Activated CD4-positive, alpha-beta memory T cell treated with anti-CD3 and anti-CD28 coated beads, Interleukin-2, amount 10 ng/mL, durations not matched to agents 7 days and 5 days (primary cell): ENCODE measurements around the gene TMEM220. TPM values are rescaled to one million over a fixed set of nuclear protein-coding genes. Genes with fewer than 3 reads are reported as not detected.

Experiments
- CTCF ChIA-PET: fragments of 350-600 bp; sonication (Branson Sonifier 250); formaldehyde crosslinking; loops from one replicate; lab custom pipeline; 2021; ENCODE audit warnings: antibody characterized with exemption, inconsistent platforms; lab: Charles Lee
- POLR2A ChIA-PET: fragments of 350-600 bp; sonication (Branson Sonifier 250); formaldehyde crosslinking; loops from one replicate; lab custom pipeline; 2021; ENCODE audit warnings: antibody characterized with exemption; lab: Charles Lee
- DNase-seq: peaks from one replicate; pipeline ENCODE4 v3.0.0-alpha.2; 2020
- H3K27ac Mint-ChIP-seq: one replicate; pipeline ENCODE4 v1.8.0; 2021; ENCODE audit warnings: mild to moderate bottlenecking, mixed read lengths
- H3K27me3 Mint-ChIP-seq: one replicate; pipeline ENCODE4 v1.8.0; 2021; ENCODE audit warnings: mixed read lengths
- H3K36me3 Mint-ChIP-seq: one replicate; pipeline ENCODE4 v1.8.0; 2021; ENCODE audit warnings: low read depth, mixed read lengths
- H3K4me1 Mint-ChIP-seq: one replicate; pipeline ENCODE4 v1.8.0; 2021; ENCODE audit warnings: mixed read lengths
- H3K4me3 Mint-ChIP-seq: one replicate; pipeline ENCODE4 v1.8.0; 2021; ENCODE audit warnings: mild to moderate bottlenecking, mixed read lengths
- H3K9me3 Mint-ChIP-seq: one replicate; pipeline ENCODE4 v1.8.0; 2021; ENCODE audit warnings: mixed read lengths
- total RNA-seq, 2 experiments: library from RNA; stranded (reverse); gene quantifications; one replicate each; pipeline ENCODE4 v1.2.3, GENCODE V29; 2021

TMEM220 gene
- total RNA-seq, 2 experiments from 2014 or later = 0.10 to 0.78 TPM

DNA sequence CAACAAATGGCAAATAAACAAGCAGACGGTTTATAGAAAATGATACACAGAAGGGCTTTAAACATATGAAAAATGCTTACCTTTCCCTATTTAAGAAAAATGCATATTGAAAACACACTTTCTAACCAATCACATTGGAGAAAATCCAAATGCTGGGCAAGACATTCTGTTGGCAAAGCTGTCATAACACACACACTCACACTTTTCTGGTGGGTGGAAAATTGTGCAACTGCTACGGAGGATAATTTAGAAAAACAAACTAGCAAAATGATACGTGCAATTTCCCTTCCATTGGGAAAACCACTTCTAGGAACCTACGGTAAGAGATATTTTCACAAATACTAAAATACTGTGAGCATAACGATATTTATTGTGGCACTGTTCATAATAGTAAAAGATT, 62.9 kb downstream of the TMEM220 start:
- Mint-ChIP-seq H3K4me1 (no peaks in the 10 kb centered on the region), H3K27me3 (no peaks in the 10 kb centered on the region), H3K4me3 (no peak overlapping the region), H3K9me3 (no peaks in the 10 kb centered on the region), H3K36me3 (no peaks in the 10 kb centered on the region), H3K27ac (no peak overlapping the region)
- ChIA-PET CTCF (interaction anchor here (0.7 kb wide), 1 partner anchor 45 kb away, joined by 3 read pairs; no protein-coding TSS in a partner anchor), POLR2A (no interaction called here)
- no peak for DNase-seq

DNA sequence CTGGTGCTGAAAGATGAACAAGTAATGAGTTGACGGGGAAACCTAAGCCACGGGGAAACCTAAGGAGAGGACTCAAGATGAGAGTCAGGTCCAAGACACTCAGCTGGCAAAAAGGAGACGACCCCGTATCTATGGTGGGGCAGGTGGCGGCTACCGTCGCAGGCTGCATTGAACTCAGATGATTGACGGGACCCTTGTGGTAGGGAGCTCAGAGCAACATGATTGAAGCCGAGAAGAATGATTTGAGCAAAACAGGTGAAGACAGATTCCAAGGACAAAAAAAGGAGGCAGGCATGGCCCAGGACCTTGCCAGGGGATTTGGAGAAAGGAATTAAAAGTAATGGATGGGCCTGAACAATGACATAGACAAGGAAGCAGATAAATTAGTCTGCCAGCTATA, 65.3 kb downstream of the TMEM220 start:
- POLR2A ChIA-PET = interaction anchor here (1.6 kb wide), 1 partner anchor 10 kb away, joined by 3 read pairs; no protein-coding TSS in a partner anchor
- Mint-ChIP-seq H3K4me3 (no peak overlapping the region), H3K4me1 (no peaks in the 10 kb centered on the region), H3K27ac (no peak overlapping the region), H3K27me3 (no peaks in the 10 kb centered on the region), H3K9me3 (no peaks in the 10 kb centered on the region), H3K36me3 (no peaks in the 10 kb centered on the region)
- CTCF ChIA-PET = interaction anchor here (1.2 to 2.5 kb wide), 2 partner anchors 18 to 35 kb away, joined by 3 to 6 read pairs; no protein-coding TSS in a partner anchor
- no peak for DNase-seq

Other genes with a start within 250 kb of the TMEM220 start
- not detected for gene MYH1, start 211.5 kb downstream of the TMEM220 start, total RNA-seq
- gene MYH2, start 180.4 kb downstream of the TMEM220 start, total RNA-seq = not detected
- 1 to 10 TPM; 2.5 to 3.0 TPM for gene MYH3, start 72.7 kb downstream of the TMEM220 start, total RNA-seq
- gene SCO1, start 32.5 kb downstream of the TMEM220 start, total RNA-seq = 10 to 100 TPM; 19.9 to 24.5 TPM
- 10 to 100 TPM; 15.3 to 15.4 TPM for gene ADPRM, start 32.4 kb downstream of the TMEM220 start, total RNA-seq
- not detected for gene TMEM238L, start 74.1 kb upstream of the TMEM220 start, total RNA-seq
- gene PIRT, start 108.1 kb upstream of the TMEM220 start, total RNA-seq = not detected